Activated CD4-positive, alpha-beta T cell treated with anti-CD3 and anti-CD28 coated beads, Interleukin-2, amount 50 U/mL, for 16 hours (primary cell): ENCODE data around the gene RAD50.

Source experiments
- DNase-seq: peaks from one replicate; pipeline ENCODE4 v3.0.0-alpha.2; 2020

RAD50 gene

GRCh38 chr5:132637241-132637640, 80.5 kb downstream of the RAD50 start:
- no peak for DNase-seq

DNA sequence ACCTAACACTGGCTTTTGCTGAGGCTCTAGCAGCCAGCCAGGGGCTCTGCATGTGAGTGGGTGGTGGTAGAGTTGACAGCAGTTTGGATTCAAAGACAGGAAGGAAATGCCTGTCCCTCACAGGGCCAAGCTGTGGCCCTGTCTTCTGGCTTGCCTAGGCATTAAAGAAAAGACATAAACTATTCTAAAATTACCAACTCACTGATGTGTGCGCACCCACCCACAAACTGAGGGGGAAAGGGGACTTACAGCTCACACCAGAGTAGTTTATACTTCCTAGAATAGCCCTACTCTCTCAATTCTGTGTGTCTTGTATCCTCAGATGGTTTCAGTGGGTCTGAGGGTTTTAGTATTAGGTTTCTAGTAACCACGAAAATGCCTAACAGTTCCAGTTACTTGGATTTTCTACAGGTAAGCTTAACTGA, 82.9 kb downstream of the RAD50 start:
- peak; percentile 68 for DNase-seq

GRCh38 chr5:132640613-132641012, 83.8 kb downstream of the RAD50 start:
- peak; percentile 65 for DNase-seq

- DNase-seq = peak; percentile 85
Measured at GRCh38 chr5:132641241-132641723, 84.5 kb downstream of the RAD50 start.

DNA sequence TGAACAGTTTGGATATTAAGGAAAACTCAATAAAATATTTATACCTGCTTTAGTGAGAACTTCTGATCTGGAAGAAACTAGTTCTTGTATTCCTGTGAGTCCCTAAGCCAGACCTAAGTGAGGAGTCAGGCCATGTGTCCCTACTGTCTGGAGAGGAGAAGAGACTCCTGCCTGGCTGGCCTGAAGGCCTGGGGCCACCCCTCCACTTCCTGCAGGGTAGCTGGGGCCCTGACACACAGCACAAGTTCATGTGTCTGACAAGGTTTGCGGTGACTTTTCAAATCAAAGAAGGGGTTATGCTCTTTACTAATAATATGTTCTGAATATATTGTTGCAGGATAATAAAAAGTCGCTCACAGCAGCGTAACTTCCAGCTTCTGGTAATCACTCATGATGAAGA, 85.1 kb downstream of the RAD50 start:
- DNase-seq = peak; percentile 34

GRCh38 chr5:132644177-132644576, 87.4 kb downstream of the RAD50 start:
- DNase-seq = no peak

DNA sequence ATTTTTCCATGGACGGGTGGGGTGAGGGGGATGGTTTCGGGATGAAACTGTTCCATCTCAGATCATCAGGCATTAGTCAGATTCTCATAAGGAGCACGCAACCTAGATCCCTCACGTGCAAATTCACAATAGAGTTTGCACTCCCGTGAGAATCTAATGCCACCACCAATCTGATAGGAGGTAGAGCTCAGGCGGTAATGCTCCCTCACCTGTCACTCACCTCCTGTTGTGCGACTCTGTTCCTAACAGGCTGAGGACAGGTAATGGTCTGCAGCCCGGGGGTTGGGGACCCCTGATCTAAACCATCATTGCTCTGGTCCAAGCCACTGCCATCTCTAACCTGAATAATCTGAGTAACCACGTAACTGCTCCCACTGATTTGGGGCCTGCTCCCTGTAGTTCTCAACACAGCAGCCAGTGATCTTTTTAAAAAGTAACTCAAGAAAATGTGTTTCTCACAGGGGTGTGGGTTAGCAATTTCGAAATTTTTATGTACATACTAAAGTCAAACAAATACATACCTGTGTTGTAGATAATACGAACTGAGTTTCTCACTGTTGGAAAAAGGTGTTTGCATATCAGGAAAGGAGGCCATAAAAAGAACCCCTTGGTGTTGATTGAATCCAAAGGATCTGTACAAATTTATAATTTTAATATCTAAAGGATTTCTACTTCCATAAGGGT, 89.9 kb downstream of the RAD50 start:
- DNase-seq = no peak

DNA sequence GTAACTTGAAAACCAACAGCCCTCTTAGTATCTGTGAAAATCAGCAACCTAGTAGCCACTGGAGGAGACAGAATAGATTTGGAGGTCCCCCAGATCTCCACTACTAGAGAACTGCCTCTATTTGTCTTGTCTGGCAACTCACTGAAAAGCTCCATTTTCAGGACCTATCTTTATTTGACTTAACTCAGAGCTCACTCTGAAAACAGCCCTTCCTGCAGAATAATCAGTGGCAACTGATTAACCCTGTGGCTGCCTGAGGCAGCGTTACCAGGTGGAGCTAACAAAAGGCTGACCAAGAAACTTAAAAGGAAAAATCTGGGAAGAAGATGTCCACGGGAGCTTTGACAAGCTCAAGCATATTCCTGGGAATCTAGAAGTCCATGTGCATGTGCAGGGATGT, 90.7 kb downstream of the RAD50 start:
- DNase-seq = no peak

DNA sequence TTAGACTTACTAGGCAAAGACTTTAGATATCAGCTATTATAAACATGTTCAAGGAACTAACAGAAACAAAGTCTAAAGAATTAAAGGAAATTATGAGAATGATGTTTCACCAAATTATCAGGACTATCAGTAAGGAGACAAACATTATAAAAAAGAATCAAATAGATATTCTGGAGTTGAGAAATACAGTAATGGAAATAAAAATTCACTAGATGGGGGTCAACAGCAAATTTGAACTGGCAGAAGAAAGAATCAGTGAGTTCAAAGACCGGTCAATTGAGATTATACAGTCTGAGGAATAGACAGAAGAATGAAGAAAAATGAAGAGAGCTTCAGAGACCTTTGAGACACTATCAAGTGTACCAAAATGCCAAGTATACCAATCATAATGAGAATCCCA, 91.6 kb downstream of the RAD50 start:
- no peak for DNase-seq

DNA sequence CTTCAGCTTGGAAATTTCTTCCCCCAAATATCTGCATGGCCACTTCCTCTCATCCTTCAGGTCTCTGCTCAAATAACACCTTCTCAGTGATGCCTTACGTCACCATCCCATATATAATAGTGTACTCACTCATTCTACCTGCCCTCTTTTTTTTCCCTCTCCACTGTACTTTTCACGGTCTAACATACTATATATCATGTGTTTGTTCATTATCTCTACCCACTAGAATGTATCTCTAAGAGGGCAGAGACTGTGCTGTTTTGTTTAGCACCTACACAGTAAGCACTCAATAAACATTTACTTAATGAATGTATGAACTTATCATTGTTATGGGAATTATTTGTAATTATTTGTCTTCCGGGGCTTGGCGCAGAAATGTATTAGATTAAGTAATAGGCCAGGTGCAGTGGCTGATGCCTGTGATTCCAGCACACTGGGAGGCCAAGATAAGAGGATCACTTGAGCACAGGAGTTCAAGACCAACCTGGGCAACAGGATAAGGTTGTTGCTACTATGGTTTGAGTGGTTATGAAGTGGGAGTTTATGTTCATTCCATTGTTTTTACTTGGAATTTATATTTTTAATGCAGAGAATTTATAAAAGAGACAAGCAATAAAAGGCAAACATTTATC, 95.2 kb downstream of the RAD50 start:
- no peak for DNase-seq

DNA sequence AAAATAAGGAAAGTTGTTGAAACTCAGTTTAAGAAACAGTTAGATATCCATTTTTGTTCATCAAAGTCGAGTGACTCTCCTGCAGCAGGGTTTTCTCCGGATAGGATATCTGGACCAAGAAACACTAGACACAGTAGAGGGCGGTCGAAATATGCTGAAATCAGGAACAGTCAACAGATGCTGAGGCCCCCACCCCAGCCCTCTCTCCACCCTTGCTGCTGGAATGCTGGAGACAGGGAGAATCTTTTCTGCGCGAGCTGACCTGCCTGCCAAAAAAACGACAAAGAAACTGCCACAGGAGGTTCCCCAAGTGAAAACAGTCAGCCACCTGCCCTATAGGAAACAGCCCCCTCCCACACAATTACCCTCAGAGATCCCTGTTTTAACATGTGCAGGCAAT, 96.9 kb downstream of the RAD50 start:
- no peak for DNase-seq

- DNase-seq = no peak
Measured at GRCh38 chr5:132655821-132656773, 99.3 kb downstream of the RAD50 start.

DNA sequence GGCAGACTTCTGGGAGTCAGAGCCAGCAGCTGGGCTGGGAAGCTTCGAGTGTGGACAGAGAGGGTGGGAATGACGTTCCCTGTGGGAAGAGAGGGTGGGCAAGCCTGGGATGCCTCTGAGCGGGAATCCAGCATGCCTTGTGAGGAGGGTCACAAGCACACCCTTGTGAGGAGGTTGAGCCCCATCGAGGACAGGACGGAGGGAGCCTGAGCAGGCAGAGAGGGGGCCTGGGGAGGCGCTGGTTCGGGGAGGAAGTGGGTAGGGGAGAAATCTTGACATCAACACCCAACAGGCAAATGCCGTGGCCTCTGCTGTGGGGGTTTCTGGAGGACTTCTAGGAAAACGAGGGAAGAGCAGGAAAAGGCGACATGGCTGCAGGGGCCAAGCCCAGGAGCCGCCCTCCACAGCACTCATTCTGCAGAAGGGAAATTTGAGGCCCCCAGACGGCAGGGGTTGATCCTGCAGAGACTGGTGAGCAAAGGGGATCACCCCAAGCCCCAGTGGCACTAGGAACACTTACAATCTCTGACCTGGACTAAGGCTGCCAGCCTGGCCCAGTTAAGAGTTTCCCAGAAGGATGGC, 100.1 kb downstream of the RAD50 start:
- DNase-seq = no peak

DNA sequence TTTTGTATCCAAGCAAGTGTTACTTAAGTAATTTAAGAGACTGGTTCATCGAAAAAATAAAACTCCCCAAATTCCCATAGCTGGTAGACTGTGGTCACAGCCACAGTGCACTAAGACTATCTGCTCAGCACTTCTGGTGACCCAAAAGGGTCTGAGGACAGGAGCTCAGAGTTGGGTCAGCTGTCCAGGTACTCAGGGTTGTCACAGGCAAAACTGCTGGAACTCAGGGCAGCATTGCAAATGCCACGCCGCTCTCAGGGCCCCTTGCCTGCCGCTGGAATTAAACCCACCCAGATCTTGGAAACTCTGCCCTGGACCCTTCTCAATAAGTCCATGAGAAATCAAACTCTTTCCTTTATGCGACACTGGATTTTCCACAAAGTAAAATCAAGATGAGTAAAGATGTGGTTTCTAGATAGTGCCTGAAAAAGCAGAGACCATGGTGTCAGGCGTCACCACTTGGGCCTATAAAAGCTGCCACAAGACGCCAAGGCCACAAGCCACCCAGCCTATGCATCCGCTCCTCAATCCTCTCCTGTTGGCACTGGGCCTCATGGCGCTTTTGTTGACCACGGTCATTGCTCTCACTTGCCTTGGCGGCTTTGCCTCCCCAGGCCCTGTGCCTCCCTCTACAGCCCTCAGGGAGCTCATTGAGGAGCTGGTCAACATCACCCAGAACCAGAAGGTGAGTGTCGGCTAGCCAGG, 101.1 kb downstream of the RAD50 start, which contains the start of gene IL13:
Gene IL13 (plus strand): TSS at position 498 of the 705 bp plus-strand sequence. CDS start 14 bp downstream, at position 512.
- peak; percentile 58 for DNase-seq

DNA sequence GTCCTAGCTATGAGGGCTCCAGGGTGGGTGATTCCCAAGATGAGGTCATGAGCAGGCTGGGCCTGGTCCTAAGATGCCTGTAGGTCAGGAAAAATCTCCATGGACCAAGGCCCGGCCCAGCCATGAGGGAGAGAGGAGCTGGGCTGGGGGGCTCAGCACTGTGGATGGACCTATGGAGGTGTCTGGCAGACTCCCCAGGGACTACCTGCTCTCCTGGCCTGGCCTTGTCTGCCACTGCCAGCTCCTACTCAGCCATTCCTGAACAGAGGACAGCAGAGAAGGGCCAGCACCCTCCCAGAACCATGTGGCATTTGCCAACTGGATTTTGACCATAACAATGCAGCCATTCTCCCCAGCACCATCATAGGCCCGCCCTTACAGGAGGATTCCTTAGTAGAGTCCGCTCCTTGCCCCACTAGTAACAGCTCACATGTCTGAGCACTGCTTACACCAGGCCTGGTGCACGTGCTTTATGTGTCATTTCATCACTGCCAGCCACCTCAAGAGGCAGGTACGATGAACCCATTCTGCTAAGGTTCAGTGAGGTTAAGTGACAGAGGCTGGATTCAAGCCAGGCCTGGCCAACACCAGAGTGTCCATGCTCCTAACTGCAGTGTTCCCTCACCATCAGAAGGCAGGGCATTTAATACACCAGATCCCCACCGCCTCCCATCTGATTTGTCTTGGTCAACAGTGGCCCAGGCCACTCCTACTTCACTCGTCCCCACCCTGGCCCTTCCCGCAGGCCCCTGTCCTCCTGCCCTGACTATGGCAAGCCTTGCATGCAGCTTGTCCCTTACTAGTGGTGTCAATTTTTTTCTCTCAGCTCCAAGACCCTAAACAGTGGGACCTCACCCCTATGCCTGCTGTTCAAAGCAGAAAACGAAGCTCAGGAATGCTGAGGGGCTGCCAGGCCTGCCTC, 101.9 kb downstream of the RAD50 start:
- DNase-seq = no peak

- DNase-seq = no peak
Measured at GRCh38 chr5:132659598-132660493, 103.1 kb downstream of the RAD50 start.

DNA sequence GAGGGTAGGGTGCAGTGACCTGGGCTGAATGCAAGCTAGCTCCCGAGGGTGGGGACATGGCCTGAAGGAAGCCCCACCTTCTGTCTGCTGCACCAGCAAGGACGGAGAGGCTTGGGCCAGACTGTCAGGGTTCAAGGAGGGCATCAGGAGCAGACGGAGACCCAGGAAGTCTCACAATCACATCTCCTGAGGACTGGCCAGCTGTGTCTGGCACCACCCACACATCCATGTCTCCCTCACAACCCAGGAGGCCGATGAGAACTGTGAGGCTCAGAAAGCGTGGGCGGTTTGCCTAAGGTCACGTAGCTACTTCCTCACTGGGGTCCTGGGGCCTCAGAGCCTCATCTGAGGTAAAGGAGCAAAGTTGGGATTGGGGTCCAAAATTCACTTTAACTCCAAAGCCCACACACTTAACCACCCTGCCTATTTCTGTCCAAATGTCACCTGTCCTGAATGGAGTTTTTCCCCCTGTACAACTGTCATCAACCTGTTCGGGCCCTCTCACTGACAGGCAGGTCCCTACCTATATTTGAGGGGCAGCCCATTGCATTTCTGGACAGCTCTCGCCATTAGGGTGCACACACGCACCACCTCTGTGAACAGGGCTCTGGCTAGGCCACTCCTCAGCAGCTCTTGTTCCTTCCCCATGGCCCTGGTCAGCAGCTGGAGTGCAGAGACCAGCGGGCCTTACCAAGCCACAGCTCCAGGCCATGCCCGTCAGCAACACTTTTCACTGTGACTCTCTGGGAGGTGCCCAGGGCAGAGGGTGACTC, 104.6 kb downstream of the RAD50 start:
- no peak for DNase-seq

GRCh38 chr5:132662004-132662401, 105.2 kb downstream of the RAD50 start:
- no peak for DNase-seq
